ENCODE data around the gene TRIM44.

DNA sequence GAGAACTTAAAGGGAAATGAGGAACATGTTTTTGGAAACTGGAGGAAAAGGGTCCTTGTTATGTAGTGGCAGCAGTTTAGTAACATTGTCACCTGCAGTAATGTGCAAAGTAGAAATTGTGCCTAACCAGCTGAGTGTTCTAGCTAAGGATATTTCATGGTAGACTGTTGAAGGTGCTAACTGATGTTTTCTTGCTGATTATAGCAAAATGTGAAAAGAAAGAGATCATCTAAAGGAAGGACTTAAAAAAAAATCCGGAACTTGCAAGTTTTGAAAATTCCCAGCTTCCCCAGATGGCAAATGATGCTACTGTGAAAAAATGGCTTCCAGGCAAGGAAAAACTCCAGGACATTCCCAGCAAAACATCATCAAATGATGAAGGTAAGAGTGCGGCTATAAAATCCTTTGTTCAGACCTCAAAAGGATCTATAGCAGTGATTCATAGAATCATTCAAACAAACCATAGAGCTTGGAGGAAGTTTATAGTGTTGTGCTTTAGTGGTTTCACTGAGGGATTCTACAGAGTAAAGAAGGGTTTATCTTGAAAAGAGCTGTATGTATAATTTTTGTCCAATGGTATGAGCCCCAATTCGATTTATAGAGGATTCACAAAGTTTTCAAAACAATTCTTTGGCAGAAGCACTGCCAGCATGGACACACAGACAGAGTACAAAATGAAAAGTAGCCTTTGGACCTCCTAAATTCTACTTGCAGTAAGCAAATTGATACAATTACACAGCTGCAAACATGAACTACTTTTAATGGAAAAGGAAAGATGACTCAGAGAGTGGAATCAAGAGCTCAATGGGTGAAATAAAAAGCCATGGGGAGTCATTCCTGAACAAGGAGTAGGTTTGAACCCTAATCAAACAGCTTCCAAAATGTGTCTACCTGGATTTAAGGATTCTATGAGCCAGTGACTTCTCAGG is 4.3 kb upstream of the TRIM44 start:
- TF ChIP-seq CTCF (IDR thresholded peaks at IDR 0.05) (no peak), POLR2A (IDR thresholded peaks at IDR 0.05) (no peak), EP300 (IDR thresholded peaks at IDR 0.05) (no peak)
